Stimulated activated CD4-positive, alpha-beta T cell treated with anti-CD3 and anti-CD28 coated beads, TNF-alpha, amount 100 ng/mL, for 4 hours (primary cell): Measurements from ENCODE around the gene INPP5A.
"Not testable (repeated sequence)": the region's sequence is repeated elsewhere in the genome, so short reads cannot be mapped to it uniquely, and the experiment has no call there.

Experiments
- DNase-seq, 3 experiments: peaks; one replicate each; pipeline ENCODE4 v3.0.0-alpha.2; 2020; ENCODE audit warnings: low read depth in 3 of 3

Gene INPP5A

GRCh38 chr10:132742167-132742836 is 204.7 kb downstream of the INPP5A start:
- no peak for DNase-seq

GRCh38 chr10:132742837-132743194 is 205.2 kb downstream of the INPP5A start:
- DNase-seq = no peak

GRCh38 chr10:132743196-132743924 is 205.8 kb downstream of the INPP5A start:
- DNase-seq = not testable (repeated sequence)

- no peak for DNase-seq
Measured at GRCh38 chr10:132743925-132744490, 206.4 kb downstream of the INPP5A start.

- no peak for DNase-seq
Measured at GRCh38 chr10:132744839-132745238, 207.3 kb downstream of the INPP5A start.

- DNase-seq = no peak
Measured at GRCh38 chr10:132745511-132745910, 207.9 kb downstream of the INPP5A start.

- no peak for DNase-seq
Measured at GRCh38 chr10:132745971-132746370, 208.4 kb downstream of the INPP5A start.

- no peak for DNase-seq
Measured at GRCh38 chr10:132746386-132746785, 208.8 kb downstream of the INPP5A start.

GRCh38 chr10:132746801-132747625 is 209.4 kb downstream of the INPP5A start:
- no peak for DNase-seq

- DNase-seq = no peak
Measured at GRCh38 chr10:132748135-132748534, 210.5 kb downstream of the INPP5A start.

GRCh38 chr10:132748545-132749370 is 211.2 kb downstream of the INPP5A start:
- no peak for DNase-seq

- DNase-seq = no peak
Measured at GRCh38 chr10:132749371-132749795, 211.8 kb downstream of the INPP5A start.

GRCh38 chr10:132750936-132751335 is 213.3 kb downstream of the INPP5A start:
- DNase-seq = no peak

- no peak for DNase-seq
Measured at GRCh38 chr10:132752378-132752777, 214.8 kb downstream of the INPP5A start.

- DNase-seq = no peak
Measured at GRCh38 chr10:132752961-132753360, 215.4 kb downstream of the INPP5A start.

GRCh38 chr10:132753596-132753995 is 216.0 kb downstream of the INPP5A start:
- DNase-seq = no peak

- no peak for DNase-seq
Measured at GRCh38 chr10:132754071-132754470, 216.5 kb downstream of the INPP5A start.

GRCh38 chr10:132755166-132755711 is 217.7 kb downstream of the INPP5A start:
- no peak for DNase-seq

- no peak for DNase-seq
Measured at GRCh38 chr10:132756591-132756990, 219.0 kb downstream of the INPP5A start.

- DNase-seq = no peak
Measured at GRCh38 chr10:132757171-132757570, 219.6 kb downstream of the INPP5A start.

GRCh38 chr10:132758865-132759264 is 221.3 kb downstream of the INPP5A start:
- DNase-seq = no peak
